K562 (cell line): ENCODE results near the gene LSM11. TPM values are rescaled to one million over a fixed set of nuclear protein-coding genes. Genes with fewer than 3 reads are reported as not detected.

Experiments used
- ATAC-seq: fragments of 200-7000 bp; cut with Tn5 transposase; 3 replicates; pipeline ENCODE4 v1.9.1; 2020; ENCODE audit warnings: moderate library complexity
- BruUV-seq: library from RNA; stranded (reverse); fragments of 400-500 nt; replicated peaks from 2 replicates; lab custom pipeline; 2021; lab: Mats Ljungman, UMichigan
- CTCF ChIA-PET: fragments of 300-600 bp; formaldehyde crosslinking; extraction: SDS; loops from one replicate; lab custom pipeline; 2021; ENCODE audit warnings: low intra/inter-chr PET ratio; lab: Yijun Ruan, JAX
- POLR2A ChIA-PET: fragments of 300-600, 350-650 bp; sonication (Branson Sonifier 250); formaldehyde crosslinking; extraction: SDS; loops from one replicate; lab custom pipeline; 2021; ENCODE audit warnings: antibody characterized with exemption, inconsistent platforms; lab: Yijun Ruan, JAX
- DNase-seq, 4 experiments: peaks; one replicate each; pipeline versions ENCODE4 v3.0.0 to v3.0.0-alpha.2; 2011 to 2018; ENCODE audit warnings: low spot score in 3 of 4, mixed read lengths in 3 of 4; ENCODE audit errors: extremely low read depth in 1 of 4
- FAIRE-seq: peaks from 2 replicates; lab custom pipeline; 2011; peaks lifted over from hg19 to GRCh38; lab: Jason Lieb, UNC
- H2AFZ ChIP-seq: 2 replicates; pipeline ENCODE4 v1.6.0; 2011; ENCODE audit warnings: low read depth, low read length, control low read depth, inconsistent platforms
- H3K27ac ChIP-seq: fragments of 200-600 bp; 3 replicates; pipeline ENCODE4 v1.8.0; 2011; ENCODE audit warnings: low read depth, mild to moderate bottlenecking, control low read depth, inconsistent platforms, low read length, moderate library complexity, mixed read lengths; ENCODE audit errors: extremely low read depth
- H3K27me3 ChIP-seq, 2 experiments: fragments of 300-600 bp in 1 of 2; 2 replicates in 1 of 2; 3 replicates in 1 of 2; pipeline versions ENCODE4 v1.6.0 to v1.8.0; 2011; ENCODE audit warnings: inconsistent platforms in 2 of 2, low read length in 2 of 2, mild to moderate bottlenecking in 1 of 2, mixed read lengths in 1 of 2, moderate library complexity in 1 of 2; ENCODE audit not compliant: control insufficient read depth in 2 of 2, insufficient read depth in 2 of 2
- H3K36me3 ChIP-seq: fragments of 300-600 bp; 3 replicates; pipeline ENCODE4 v1.8.0; 2011; ENCODE audit warnings: mild to moderate bottlenecking, low read length, inconsistent platforms; ENCODE audit not compliant: control insufficient read depth, insufficient read depth
- H3K4me1 ChIP-seq, 2 experiments: fragments of 200-600 bp in 1 of 2; replicated peaks in 1 of 2; 2 replicates in 1 of 2; 3 replicates in 1 of 2; pipeline versions ENCODE4 v1.5.1 to v1.8.0; 2011; ENCODE audit warnings: inconsistent platforms in 2 of 2, low read length in 2 of 2, mild to moderate bottlenecking in 1 of 2, mixed read lengths in 1 of 2, moderate library complexity in 1 of 2; ENCODE audit not compliant: control insufficient read depth in 2 of 2, insufficient read depth in 2 of 2
- H3K4me2 ChIP-seq: 2 replicates; pipeline ENCODE4 v1.6.1; 2011; ENCODE audit warnings: low read length, control low read depth, inconsistent platforms, mixed read lengths; ENCODE audit not compliant: insufficient read depth
- H3K4me3 ChIP-seq: fragments of 200-600 bp; sonication (generic), shearing (Covaris generic); 2 replicates; pipeline ENCODE4 v1.5.1; 2016; ENCODE audit warnings: control low read depth, inconsistent platforms
- H3K79me2 ChIP-seq: fragments of 200-600 bp; 3 replicates; pipeline ENCODE4 v1.8.0; 2011; ENCODE audit warnings: low read length, inconsistent platforms; ENCODE audit not compliant: control insufficient read depth, insufficient read depth
- H3K9ac ChIP-seq, 2 experiments: 2 replicates each; pipeline versions ENCODE4 v1.6.0 to v1.6.1; 2011; ENCODE audit warnings: low read depth in 2 of 2, low read length in 2 of 2, control low read depth in 1 of 2, inconsistent platforms in 1 of 2, mild to moderate bottlenecking in 1 of 2, mixed read lengths in 1 of 2; ENCODE audit not compliant: insufficient read depth in 1 of 2
- H3K9me1 ChIP-seq: one replicate; pipeline ENCODE4 v1.6.0; 2011; ENCODE audit warnings: inconsistent platforms, mild to moderate bottlenecking, low read length, moderate library complexity; ENCODE audit not compliant: control insufficient read depth, insufficient read depth
- H3K9me3 ChIP-seq: replicated peaks from 2 replicates; pipeline ENCODE4 v1.5.1; 2011; ENCODE audit warnings: low read depth, low read length, inconsistent platforms; ENCODE audit not compliant: control insufficient read depth, insufficient read depth
- H4K20me1 ChIP-seq: replicated peaks from 2 replicates; pipeline ENCODE4 v1.6.1; 2011; ENCODE audit warnings: low read length, inconsistent platforms, mixed read lengths; ENCODE audit not compliant: control insufficient read depth, insufficient read depth
- CBFA2T3 ChIP-seq: fragments of 450-650 bp; IDR thresholded peaks from 2 replicates; pipeline ENCODE4 v1.6.1; 2017
- ELF4 ChIP-seq: fragments of 450-650 bp; formaldehyde crosslinking; IDR thresholded peaks from 2 replicates; pipeline ENCODE4 v1.4.0; 2022; ENCODE audit warnings: missing genetic modification characterization
- GTF2F1 ChIP-seq: IDR thresholded peaks from 2 replicates; pipeline ENCODE4 v1.6.1; 2011; ENCODE audit warnings: low read depth, low read length, improper control_type of control experiment
- SMAD4 ChIP-seq: fragments of 250-450 bp; sonication (Bioruptor Pico); conservative IDR thresholded peaks from 2 replicates; pipeline ENCODE4 v1.8.0; 2021; ENCODE audit warnings: inconsistent platforms, mild to moderate bottlenecking, moderate library complexity
- SRSF3 ChIP-seq: fragments of 200-400 bp; formaldehyde crosslinking; IDR thresholded peaks from 2 replicates; pipeline ENCODE4 v1.6.1; 2016; ENCODE audit warnings: mild to moderate bottlenecking, low read length, moderate library complexity; ENCODE audit not compliant: insufficient read depth
- TCFL5 ChIP-seq: fragments of 250-450 bp; sonication (Bioruptor Pico); conservative IDR thresholded peaks from 2 replicates; pipeline ENCODE4 v1.6.1; 2021; ENCODE audit warnings: mild to moderate bottlenecking, moderate library complexity, matching md5 sums
- WHSC1 ChIP-seq: IDR thresholded peaks from one replicate; pipeline ENCODE4 v1.6.1; 2012; ENCODE audit warnings: low read length, control low read depth, inconsistent platforms
- ZFX ChIP-seq: sonication (generic); formaldehyde crosslinking; IDR thresholded peaks from 2 replicates; pipeline ENCODE4 v1.8.0; 2022; ENCODE audit warnings: mild to moderate bottlenecking, missing genetic modification reagents, moderate library complexity
- ZNF133 ChIP-seq: fragments of 250-450 bp; sonication (Bioruptor Pico); IDR thresholded peaks from 2 replicates; pipeline ENCODE4 v1.4.0; 2020; ENCODE audit warnings: mild to moderate bottlenecking
- ZNF79 ChIP-seq: fragments of 250-450 bp; sonication (Bioruptor Pico); IDR thresholded peaks from 2 replicates; pipeline ENCODE4 v1.4.0; 2020; ENCODE audit warnings: low read depth, mild to moderate bottlenecking, moderate library complexity
- WGBS: fragments of 100-300 bp; shearing (Covaris generic); methylation state at CpG from one replicate; pipeline ENCODE4 v1.1.6; 2016; ENCODE audit warnings: low coverage, mixed read lengths; ENCODE audit not compliant: insufficient coverage; ENCODE audit errors: missing lambda C conversion rate; 5-methylcytosine and 5-hydroxymethylcytosine counted together
- in situ Hi-C: fragments of 300-500 bp; cut with MboI; formaldehyde crosslinking; loops from 4 replicates; pipeline ENCODE4 v1.15.0; 2018; ENCODE audit warnings: inconsistent platforms, mixed read lengths
- intact Hi-C: fragments of 100-400 bp; cut with micrococcal nuclease; formaldehyde crosslinking; loops from 2 replicates; pipeline ENCODE4 v1.14.2; 2022
- polyA plus RNA-seq, 8 experiments: library from polyadenylated mRNA; depleted of rRNA in 4 of 8; stranded (reverse) in 5 of 8; unstranded in 3 of 8; fragments of >200 nt; fragmentation: Nextera tagmentation in 2 of 8; fragmentation: Illumina TruSeq in 1 of 8; extraction: Ambion mirVana in 2 of 8; extraction: Trizol in 1 of 8; gene quantifications; 2 replicates each; pipeline versions ENCODE4 v1.2.1 to v1.2.3, GENCODE V29; 2011 to 2014; ENCODE audit warnings: inconsistent platforms in 1 of 8, missing spikeins in 1 of 8
- total RNA-seq, 7 experiments: library from RNA; depleted of rRNA in 6 of 7; stranded (reverse); fragments of >200 nt in 6 of 7; fragmentation: Illumina TruSeq in 2 of 7; extraction: Trizol in 2 of 7; gene quantifications; 2 replicates each; pipeline versions ENCODE4 v1.2.1 to v1.2.3, GENCODE V29; 2011 to 2021; ENCODE audit warnings: low replicate concordance in 1 of 7
- TF ChIP-seq, protein P1 (sequence below): fragments of 450-650 bp; IDR thresholded peaks from 2 replicates; pipeline ENCODE4 v1.6.1; 2016; ENCODE audit warnings: low read depth, mild to moderate bottlenecking, moderate library complexity
- TF ChIP-seq, protein P2 (sequence below): fragments of 450-650 bp; IDR thresholded peaks from 2 replicates; pipeline ENCODE4 v1.6.1; 2016; ENCODE audit warnings: antibody characterized with exemption
- TF ChIP-seq, protein P3 (sequence below): fragments of 250-450 bp; sonication (Bioruptor Pico); IDR thresholded peaks from 2 replicates; pipeline ENCODE4 v1.8.0; 2022; ENCODE audit warnings: moderate library complexity, mild to moderate bottlenecking, inconsistent platforms
- TF ChIP-seq, protein P4 (sequence below): fragments of 250-450 bp; sonication (Bioruptor Pico); IDR thresholded peaks from 2 replicates; pipeline ENCODE4 v1.4.0; 2020; ENCODE audit warnings: mild to moderate bottlenecking, moderate library complexity, borderline replicate concordance
- TF ChIP-seq, protein P5 (sequence below), 2 experiments: fragments of 250-450 bp in 1 of 2; fragments of 450-650 bp in 1 of 2; sonication (Bioruptor Pico) in 1 of 2; IDR thresholded peaks; 2 replicates each; pipeline versions ENCODE4 v1.6.1 to v1.8.0; 2016 to 2021; ENCODE audit warnings: mild to moderate bottlenecking in 2 of 2, moderate library complexity in 2 of 2, missing compliant biosample characterization in 1 of 2, missing genetic modification characterization in 1 of 2

The LSM11 gene
- total and polyA plus RNA-seq, 9 of the 15 experiments (the other 6 are each of a cell fraction or from before 2014, with no cell fraction given): 1.8 to 9.4 (median 4.7) TPM

DNA sequence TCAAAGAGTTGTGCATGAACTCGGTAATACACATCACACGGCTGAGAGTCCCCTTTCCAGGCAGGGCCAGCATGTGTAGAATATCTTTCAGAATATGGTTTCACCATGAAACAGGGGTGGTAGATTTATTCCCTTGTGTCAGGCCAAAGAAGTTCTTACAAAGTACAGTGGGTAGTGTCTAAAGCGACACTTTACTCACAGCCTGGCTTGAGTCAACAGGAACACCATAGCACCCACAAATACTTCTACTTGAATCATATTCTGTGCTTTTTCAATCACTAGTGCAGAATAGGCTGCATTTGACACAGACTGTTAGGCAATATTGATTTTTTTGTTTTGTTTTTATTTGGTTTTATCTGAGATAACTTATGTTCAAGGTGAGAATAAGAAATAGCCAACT, 12.6 kb downstream of the LSM11 start (continued):
- TF ChIP-seq, protein P1, sequence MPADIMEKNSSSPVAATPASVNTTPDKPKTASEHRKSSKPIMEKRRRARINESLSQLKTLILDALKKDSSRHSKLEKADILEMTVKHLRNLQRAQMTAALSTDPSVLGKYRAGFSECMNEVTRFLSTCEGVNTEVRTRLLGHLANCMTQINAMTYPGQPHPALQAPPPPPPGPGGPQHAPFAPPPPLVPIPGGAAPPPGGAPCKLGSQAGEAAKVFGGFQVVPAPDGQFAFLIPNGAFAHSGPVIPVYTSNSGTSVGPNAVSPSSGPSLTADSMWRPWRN: no peak
- TF ChIP-seq TCFL5 (CRISPR knock-in tag): no peak
- TF ChIP-seq, protein P2, sequence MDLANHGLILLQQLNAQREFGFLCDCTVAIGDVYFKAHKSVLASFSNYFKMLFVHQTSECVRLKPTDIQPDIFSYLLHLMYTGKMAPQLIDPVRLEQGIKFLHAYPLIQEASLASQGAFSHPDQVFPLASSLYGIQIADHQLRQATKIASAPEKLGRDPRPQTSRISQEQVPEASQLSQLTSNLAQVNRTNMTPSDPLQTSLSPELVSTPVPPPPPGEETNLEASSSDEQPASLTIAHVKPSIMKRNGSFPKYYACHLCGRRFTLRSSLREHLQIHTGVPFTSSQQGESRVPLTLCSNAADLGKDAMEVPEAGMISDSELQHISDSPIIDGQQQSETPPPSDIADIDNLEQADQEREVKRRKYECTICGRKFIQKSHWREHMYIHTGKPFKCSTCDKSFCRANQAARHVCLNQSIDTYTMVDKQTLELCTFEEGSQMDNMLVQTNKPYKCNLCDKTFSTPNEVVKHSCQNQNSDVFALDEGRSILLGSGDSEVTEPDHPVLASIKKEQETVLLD: no peak
- no peak for TF ChIP-seq ZFX (CRISPR knock-in tag)
- no peak for TF ChIP-seq WHSC1
- TF ChIP-seq GTF2F1: no peak
- no peak for TF ChIP-seq SRSF3

DNA sequence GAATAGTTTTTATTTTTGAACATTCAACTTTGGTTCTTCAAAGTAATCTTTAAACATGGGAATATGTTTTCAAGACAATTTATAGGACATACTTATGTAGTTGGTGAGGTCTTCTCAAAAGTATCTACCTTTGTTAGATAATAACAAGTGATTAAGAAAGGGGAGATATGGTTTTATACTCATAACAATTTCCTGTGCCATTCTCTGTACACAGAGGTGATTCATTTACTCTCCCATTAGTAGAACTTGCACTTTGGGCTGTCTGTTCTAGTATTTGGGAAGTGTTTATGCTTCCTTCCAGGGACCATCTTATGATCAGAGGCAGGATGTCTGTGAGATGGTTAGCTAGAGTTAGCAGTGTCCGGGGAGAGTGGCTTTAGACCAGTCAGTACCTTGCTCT, 15.2 kb downstream of the LSM11 start:
- ChIA-PET POLR2A (interaction anchor here (0.6 to 1.1 kb wide), 2 partner anchors 18 to 96 kb away, joined by 3 to 4 read pairs; no protein-coding TSS in a partner anchor), CTCF (no interaction called here)
- Histone ChIP-seq H3K36me3 (peaks cover 22% of the 10 kb centered on the region; the same call in 1 of the 3 replicates), H3K4me1 (no peaks in the 10 kb centered on the region), H3K4me3 (no peak overlapping the region), H3K79me2 (no peaks in the 10 kb centered on the region), H2AFZ (no peak overlapping the region), H3K9me1 (no peaks in the 10 kb centered on the region), H4K20me1 (no peaks in the 10 kb centered on the region), H3K27me3 (no peaks in the 10 kb centered on the region), H3K27ac (no peak overlapping the region), H3K9ac (no peak overlapping the region), H3K9me3 (no peaks in the 10 kb centered on the region), H3K4me2 (no peak overlapping the region)
- intact Hi-C loops: no loop called here
- in situ Hi-C loops: no loop called here
- no peak for FAIRE-seq
- ATAC-seq: no peak
- WGBS: 38% methylated on average over 1 of the region's 1 CpG
- no peak for DNase-seq
- no TSS peak for BruUV-seq
- TF ChIP-seq CBFA2T3 (no peak), ZNF79 (CRISPR knock-in tag) (no peak), SMAD4 (CRISPR knock-in tag) (no peak), ELF4 (CRISPR knock-in tag) (no peak), ZNF133 (CRISPR knock-in tag) (no peak)
- TF ChIP-seq, protein P3, sequence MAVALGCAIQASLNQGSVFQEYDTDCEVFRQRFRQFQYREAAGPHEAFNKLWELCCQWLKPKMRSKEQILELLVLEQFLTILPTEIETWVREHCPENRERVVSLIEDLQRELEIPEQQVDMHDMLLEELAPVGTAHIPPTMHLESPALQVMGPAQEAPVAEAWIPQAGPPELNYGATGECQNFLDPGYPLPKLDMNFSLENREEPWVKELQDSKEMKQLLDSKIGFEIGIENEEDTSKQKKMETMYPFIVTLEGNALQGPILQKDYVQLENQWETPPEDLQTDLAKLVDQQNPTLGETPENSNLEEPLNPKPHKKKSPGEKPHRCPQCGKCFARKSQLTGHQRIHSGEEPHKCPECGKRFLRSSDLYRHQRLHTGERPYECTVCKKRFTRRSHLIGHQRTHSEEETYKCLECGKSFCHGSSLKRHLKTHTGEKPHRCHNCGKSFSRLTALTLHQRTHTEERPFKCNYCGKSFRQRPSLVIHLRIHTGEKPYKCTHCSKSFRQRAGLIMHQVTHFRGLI (CRISPR knock-in tag): no peak
- TF ChIP-seq, protein P4, sequence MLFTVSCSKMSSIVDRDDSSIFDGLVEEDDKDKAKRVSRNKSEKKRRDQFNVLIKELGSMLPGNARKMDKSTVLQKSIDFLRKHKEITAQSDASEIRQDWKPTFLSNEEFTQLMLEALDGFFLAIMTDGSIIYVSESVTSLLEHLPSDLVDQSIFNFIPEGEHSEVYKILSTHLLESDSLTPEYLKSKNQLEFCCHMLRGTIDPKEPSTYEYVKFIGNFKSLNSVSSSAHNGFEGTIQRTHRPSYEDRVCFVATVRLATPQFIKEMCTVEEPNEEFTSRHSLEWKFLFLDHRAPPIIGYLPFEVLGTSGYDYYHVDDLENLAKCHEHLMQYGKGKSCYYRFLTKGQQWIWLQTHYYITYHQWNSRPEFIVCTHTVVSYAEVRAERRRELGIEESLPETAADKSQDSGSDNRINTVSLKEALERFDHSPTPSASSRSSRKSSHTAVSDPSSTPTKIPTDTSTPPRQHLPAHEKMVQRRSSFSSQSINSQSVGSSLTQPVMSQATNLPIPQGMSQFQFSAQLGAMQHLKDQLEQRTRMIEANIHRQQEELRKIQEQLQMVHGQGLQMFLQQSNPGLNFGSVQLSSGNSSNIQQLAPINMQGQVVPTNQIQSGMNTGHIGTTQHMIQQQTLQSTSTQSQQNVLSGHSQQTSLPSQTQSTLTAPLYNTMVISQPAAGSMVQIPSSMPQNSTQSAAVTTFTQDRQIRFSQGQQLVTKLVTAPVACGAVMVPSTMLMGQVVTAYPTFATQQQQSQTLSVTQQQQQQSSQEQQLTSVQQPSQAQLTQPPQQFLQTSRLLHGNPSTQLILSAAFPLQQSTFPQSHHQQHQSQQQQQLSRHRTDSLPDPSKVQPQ (CRISPR knock-in tag): no peak
- TF ChIP-seq, protein P5, sequence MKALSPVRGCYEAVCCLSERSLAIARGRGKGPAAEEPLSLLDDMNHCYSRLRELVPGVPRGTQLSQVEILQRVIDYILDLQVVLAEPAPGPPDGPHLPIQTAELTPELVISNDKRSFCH (CRISPR knock-in tag; IDR thresholded peaks at IDR 0.05): no peak
- TF ChIP-seq, protein P5 (tag; IDR thresholded peaks at IDR 0.05): no peak
